Amniotic epithelial cell (primary cell): ENCODE measurements around the gene JAKMIP1.

ENCODE experiments used
- DNase-seq: peaks from one replicate; pipeline ENCODE4 v3.0.0-alpha.2; 2010; ENCODE audit warnings: low read depth

The JAKMIP1 gene

DNA sequence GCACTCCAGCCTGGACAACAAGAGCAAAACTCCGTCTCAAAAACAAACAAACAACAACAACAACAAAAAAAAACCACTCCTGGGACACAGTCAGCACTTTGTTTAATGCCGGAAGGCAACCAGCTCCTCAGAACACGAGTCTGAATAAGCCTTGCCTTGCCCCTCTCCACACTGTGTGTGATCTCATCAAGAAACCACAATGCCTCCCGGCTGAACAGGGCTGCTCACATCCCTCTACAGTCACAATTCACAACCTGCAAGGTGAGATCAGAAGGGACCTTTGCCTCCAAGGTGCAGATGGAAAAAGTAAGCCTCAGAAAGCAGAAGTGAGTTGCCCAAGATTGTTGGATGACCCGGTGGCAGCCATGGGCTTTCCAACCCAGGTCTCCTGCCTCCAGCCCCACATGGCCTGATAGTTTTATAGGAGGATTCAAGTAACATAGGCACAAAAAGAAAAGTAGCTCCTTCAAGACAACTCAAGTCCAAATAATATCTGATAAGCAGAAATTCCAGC, 80.8 kb downstream of the JAKMIP1 start:
- no peak for DNase-seq

DNA sequence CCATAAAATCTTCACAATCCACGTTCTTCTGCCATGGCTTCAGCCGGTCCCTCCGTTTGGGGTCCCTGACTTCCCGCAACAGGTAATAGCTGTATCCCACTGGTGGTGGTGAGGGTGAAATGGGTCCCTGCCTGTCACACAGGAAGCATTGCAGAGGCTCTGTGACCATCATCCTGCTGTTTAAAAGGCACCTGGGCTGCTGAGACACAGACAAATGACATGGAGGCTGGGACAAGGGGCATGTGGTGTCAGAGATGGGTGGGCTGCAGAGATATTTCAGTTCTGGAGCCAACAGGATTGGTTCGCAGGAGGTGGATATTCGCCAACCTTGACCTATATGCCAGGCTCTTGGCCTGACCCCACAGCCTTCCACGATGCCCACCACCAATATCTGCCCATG, 82.1 kb downstream of the JAKMIP1 start:
- DNase-seq, result no peak

DNA sequence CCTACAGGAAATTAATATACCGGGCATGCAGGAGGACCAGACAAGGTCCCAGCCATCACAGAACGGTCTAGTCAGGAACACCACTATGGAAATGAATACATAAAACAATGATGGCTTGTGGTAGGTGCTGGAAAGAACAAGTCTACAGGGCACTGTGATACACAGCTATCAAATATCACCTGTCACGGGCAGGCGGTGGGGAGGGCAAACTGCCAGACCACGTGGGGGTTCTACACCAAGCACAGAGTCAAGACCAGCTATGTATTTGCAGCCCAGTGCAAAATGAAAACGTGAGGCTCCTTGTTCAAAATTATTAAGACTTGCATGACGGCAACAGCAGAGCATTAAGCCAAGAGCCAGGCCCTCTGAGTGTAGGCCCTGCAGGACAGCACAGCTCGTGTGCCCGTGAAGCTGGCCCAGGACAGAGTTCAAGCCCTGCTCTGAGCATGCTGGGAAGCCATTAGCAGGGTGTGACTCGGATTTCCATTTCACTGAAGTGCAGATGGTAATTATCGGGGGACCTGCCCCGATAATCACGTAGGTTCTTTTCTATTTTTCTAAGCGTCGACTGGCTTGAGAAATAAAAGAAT, 83.6 kb downstream of the JAKMIP1 start:
- no peak for DNase-seq

DNA sequence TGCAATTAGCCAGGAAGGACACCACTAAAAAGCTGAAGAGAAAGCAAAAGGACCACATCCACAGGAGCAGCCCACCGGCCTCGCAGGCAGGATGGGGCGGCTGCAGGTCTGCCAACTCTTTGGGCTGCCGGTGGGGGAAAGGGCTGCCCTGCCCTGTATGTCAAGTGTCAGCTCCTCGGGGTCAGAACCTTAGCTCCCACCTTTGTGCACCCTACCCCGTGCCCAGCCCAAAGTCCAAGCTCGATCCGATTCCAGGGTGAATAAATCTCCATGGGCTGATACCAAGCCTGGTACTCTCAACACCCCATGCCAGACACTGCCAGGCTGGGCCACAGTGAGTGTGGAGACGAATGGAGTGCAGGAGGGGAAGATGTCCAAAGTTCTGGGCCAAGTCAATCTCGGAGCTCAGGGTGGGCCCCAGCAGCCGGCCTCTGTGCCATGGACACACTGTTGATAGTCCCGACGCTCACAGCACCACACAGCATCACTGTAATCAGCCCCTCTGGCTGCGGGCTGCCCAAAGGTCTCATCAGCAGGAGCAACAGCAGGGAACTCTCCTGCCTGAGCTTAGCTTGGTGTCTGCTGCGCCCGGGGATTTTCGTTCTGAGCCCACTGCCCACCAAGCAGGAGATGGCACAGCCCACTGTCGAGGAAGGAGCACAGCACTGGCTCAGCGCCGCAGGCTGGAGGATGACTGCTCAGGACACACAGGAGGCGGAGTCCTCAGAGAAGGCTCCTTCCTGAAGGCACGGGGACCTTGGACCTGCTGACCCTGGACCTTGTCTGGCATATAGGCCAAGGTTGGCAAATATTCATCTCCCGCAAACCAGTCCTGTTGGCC, 84.4 kb downstream of the JAKMIP1 start:
- DNase-seq, result no peak

DNA sequence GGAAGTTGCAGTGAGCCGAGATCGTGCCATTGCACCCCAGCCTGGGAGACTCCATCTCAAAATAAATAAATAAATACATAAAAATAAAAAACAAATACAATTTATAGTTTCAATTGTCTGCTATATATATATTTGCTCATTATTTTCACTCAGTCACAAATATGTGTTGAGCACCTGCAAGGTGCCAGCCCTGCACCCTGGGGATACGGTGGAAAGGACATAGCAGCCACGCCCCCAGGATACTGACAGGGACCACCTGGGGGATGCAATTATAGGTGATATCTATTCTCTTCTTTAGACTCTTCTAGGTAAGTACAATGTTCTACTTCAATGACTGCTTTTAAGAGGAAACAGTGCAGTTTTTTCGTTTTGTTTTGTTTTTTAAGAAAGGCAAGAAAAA, 85.0 kb downstream of the JAKMIP1 start:
- DNase-seq, result no peak

DNA sequence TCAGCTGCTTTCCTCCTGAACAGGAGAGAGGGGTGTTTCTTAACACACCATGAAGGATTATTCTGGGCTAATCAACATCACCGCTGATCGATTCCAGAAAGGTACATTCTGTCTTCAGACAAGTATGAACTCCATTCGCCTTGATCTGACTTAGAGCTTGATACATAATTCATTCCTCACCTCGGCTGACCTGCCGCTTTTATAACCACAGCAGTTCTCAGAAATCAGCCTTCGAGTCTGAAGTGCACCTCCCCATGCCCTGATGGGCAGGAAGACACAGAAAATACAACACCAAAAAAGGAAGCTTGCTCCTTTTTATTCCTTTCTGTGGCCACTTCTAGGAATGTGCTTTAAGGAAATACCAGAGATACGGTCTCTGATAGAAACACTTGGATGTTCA, 85.7 kb downstream of the JAKMIP1 start:
- DNase-seq, result no peak

DNA sequence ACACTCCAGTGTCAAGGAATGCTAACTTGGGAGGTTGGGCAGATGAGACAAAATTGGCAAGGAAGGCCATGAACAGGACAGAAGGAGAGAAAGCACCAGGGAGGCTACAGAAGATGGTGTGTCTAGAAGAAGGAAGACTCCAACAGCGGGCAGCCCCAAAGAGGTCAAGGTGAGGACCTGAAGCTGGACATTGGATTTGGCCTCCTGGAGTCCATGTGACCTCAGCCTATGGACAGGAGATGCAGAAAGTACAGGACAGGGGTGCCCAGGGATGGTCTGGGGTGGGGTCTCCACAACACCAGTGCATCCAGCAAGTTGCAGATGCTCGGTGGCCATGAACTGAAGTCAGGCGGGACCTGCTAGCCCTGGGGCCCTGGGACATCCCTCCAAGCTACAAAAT, 86.2 kb downstream of the JAKMIP1 start:
- no peak for DNase-seq

DNA sequence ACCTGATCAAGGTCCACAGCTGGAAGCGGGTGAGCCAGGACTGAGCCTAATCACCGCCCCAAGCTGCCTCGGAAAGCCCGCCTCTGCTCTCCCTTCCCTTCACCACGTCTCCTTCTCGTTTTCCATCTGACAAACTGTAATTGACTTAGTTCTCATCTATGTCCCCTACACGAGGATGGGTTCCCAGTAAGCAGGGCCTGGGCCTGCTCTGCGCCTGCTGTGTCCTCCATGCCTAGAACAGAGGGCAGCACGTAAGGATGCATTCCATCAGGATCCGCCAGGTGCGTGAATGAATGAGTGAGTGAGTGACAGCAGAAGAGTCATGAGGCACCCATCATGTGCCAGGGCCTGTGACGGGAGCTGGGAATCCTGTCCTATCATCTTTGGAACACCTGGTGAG, 86.7 kb downstream of the JAKMIP1 start:
- no peak for DNase-seq

DNA sequence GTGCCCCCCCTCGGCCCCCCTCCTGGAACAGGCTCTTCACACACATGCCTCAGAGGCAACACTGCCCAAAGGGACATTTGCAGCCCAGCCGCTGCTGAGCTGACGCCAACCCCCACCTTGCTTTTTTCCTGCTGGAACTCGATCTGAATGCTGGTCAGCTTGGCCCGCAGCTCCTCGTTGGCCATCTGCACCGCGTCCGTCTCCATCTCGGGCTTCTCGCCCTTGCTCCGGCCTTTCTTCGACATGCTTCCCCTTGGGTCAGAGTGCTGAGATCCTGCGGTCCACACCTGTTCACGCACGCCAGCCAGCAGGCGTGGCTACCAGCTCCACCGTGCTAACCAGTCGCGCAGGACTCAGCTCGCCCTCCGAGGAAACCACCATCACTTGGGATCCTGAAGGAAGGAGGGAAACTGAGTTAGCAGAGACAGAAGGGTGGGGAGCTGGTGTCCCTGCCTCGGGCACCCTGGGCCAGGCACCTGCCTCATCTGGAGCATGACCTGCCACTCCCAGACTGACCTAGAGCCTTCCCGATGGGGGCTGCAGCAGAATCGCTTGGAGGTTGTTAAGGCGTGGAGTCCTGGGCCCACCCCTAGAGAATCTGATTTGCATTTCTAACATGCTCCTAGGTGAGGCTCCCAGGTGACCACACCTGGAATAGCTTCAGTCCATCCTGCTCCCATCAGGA, 87.6 kb downstream of the JAKMIP1 start:
- DNase-seq, result no peak

DNA sequence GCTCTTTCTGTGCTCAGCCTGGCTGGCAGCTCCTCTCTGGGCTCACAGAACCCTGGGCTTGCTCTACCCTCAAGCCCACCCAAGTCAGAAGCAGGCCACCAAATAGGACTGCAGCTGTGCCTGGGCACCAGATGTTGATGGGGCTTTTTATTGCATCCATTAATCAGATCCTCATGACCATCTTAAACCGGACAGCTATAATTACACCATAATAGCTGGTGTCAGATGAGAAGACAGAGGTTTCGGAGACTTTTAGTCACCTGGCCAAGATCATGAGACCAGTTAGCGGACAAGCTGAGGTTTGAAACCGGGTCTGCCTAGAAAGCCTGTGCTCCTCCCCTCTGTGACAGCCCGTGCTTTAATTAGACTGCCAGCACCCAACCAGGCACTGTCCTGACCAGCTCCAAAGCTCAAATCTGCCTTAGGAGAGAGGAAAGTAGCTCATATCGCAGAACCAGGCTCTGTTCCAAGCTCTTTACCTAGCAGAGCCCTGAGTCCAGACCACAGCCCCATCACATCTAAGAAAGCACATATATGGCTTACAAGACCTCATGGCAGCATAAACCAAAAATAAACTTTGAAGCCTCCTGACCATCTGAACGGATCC, 88.9 kb downstream of the JAKMIP1 start:
- DNase-seq, result no peak

DNA sequence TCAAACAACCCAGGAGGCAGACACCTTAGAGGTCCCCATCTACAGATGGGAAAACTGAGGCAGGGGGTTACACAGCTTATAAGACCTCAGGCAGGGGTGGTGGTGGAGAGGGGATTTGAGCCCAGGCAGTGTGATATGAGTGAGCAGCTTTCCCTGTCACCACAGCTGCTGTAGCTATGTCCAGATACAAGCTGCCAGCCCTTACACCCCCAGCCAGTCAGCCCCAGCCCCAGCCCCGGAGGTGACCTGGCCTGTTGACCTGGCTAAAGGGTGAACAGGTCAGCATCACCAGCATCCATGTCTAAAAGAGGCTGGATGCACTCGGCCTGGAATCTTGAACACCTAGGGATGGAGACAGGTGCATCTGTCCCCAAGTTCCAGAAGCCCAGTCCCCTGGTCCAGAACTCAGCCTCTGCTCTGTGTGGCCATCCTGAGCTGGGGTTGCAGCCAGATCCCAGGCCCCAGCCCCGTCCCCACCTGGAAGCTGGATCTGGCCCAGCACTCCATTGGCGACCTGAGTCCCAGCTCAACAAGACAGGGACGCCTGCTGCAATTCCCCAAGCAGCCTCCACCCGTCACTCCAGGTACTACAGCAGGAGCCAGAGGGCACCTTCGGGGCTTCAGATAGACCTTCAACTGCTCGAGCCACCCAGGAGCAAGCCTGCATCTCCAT, 89.5 kb downstream of the JAKMIP1 start:
- DNase-seq, result no peak

DNA sequence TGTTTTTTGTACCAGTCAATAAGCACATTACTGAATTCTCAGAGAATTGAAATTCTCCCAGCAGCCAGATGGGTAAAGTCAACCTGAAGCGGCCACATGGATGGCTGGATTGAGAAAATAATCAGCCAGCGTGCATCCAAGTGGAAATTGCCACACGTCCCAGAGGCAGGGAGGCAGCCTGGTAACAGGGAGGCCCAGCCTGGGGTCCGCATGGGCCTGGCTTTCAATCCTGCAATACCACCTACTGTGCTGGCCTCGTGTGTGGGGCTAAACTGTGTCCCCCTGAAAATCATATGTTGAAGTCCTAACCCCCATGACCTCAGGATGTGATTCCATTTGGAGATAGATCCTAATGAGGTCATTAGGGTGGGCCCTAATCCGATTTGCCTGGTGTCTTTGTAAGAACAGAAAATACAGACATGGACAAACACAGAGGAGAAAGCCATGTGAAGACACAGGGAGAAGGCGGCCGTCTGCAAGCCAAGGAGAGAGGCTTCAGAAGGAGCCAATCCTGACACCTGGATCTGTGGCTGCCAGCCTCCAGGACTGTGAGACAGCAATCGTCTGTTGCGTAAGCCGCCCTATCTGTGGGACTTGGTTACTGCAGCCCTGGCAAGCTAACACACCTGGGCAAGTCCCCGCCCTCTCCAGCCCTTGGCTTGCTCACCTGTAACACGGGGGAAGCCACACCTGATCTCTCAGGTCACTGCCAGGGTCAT, 90.3 kb downstream of the JAKMIP1 start:
- no peak for DNase-seq

DNA sequence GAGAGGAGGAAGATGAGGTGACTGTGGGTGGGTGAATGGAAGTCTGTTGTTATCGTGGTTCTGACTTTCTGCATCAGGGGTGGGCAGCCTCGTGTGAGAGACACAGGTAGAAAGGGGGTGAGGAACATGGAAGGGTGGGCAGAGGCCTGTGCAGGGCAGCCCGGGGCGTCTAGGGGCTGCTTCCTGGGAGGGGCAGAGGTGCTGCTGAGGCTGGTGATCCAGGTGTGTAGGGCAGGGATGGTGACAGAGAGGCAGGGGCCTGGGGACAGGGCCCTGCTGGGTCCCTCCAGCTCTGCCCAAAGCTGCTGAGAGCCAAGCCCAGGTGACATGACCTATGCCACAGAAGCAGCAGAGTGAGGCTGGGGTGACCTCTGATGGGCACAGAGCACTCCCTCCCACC, 92.5 kb downstream of the JAKMIP1 start:
- no peak for DNase-seq

DNA sequence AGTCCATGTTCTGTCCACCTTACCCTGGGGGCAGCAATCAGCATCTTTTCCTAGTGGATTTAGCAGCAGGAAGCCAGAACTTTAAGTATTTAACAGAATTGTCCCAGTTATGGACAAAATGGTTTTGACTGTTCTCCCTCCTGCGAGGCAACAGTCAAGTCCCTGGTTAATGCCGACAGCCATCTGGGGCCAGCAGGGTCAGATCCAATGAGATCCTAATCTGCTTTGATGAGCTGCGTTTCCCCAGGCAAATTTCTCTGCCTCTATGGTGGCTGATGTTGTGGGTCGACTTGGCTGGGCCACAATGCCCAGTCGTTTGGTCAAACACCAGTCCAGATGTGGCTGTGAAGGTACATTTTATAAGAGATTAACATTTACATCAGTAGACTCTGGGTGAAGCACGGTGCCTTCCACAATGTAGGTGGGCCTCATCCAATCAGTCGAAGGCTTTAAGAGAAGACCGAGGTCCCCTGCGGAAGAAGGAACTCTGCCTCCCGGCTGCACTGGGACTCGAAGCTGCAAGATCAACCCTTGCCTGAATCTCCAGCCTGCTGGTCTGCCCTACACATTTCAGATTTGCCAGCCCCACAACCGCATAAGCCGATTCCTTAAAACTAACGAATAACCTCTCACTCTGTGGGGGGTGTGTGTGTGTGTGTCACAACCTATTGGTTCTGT, 93.1 kb downstream of the JAKMIP1 start:
- no peak for DNase-seq

DNA sequence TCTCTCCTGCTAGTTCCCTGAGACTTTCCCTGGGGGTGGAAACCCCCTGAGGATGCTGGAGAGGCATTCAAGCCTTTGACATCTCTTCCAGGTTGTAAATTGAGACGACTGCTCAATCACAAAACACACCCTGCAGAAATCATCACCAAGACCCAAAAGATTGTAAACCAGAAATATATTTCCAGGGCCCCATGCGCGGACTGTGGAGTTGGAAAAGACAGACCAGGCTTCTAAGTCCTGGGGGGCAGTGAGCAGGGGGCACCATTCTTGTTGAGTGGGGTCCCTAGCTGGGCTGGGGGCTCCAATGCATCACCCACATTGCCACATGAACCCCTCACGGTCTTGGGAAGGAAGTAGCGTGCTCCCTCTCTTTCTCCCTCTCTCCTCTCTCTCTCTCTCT, 94.2 kb downstream of the JAKMIP1 start:
- DNase-seq, result no peak

DNA sequence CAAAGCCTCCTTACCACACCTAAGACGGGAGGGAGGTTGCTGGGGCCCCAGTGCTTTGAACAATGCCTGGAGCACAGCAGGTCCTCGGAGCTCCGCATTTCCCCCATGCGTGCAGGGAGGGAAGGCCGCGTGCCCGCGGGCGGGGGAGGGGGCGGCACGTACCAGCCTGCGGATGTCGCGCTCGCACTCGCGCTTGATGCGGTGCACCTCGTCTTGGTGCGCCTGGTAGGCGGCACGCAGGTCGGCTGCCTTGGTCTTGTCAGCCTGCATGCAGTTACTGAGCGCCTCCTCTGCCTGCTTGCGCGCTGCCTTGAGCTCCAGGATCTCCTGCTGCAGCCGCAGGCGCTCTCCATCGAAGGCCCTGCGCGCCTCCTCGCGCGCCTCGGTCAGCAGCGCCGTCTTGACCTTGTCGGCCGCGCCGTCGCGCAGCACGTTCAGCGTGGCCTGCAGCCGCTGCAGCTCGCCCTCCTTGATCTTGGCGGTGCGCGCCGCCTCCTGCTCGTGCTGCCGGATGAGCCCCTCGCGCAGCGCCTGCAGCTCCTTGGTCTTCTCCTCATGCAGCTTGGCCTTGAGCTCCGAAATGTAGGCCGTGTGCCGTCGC, 94.9 kb downstream of the JAKMIP1 start:
- no peak for DNase-seq

DNA sequence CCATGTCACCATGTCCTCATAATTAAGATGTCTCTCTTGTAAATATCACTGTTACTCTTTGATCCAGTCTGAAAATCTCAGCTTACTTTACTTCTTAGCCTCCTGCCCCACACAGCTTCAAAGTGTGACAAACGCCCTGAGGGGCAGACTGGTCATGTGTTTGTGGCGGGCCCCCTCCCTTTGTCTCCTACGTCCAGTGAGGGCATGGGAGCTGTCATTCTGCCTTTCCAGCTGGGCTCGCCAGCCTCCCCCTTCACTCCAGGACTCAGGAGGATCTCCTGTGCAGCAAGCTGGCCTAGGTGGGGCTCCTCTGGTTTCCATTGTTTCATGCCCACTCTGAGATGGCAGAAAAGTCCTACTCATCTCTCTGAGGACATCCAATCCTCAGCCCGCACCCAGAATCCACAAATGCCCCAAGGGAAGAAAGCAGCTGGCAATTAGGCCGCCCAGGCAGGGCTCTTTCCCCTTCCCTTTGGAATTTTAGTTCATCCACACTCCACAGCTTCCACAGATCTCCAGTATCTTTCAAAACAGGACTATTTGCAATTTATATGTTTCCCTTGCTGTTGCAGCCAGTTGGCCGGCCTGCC, 95.7 kb downstream of the JAKMIP1 start:
- DNase-seq, result no peak

DNA sequence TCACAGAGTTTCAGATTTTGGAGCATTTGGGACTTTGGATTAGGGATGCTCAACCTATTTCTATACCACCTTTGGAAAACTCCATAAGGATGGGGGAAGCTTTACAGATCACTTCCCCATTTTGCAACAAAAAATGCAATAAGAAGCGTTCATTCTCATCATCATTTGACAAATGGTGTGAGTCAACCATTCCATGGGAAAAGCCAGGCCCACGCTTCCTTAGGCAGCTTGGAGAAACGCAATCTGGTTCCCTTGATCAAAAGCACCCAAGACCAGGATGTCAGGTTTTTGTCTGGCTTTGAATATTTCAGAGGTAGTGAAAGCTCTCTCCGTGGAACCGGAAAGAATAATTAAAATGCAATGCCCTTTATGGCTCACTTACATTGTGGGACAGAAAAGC, 102.8 kb downstream of the JAKMIP1 start:
- DNase-seq, result no peak

DNA sequence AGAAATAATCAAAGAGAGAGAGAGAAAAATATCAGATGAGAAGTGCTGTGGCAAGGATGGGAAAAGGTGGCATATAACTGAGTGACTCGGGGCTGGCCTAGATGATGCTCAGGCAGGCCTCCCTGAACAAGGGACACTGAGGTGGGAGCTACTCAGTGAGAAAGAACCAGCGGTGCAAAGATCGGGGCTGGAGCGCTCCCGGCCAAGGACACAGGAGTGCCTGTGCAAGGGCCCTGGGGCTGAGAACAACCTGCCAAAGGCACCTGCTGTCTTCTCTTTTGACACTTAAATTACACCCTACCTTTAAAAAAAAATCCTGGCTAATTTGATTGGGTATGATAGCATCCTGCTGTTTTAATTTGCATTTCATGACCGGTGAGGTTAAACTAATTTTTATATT, 104.5 kb downstream of the JAKMIP1 start:
- no peak for DNase-seq
